Effector CD8-positive, alpha-beta T cell (primary cell): ENCODE measurements around the gene ADH5.
"Not testable (repeated sequence)": the region's sequence is repeated elsewhere in the genome, so short reads cannot be mapped to it uniquely, and the experiment has no call there.

Source experiments
- DNase-seq: peaks from one replicate; lab custom pipeline; 2025; lab: John Stamatoyannopoulos, UW

Gene ADH5

GRCh38 chr4:99084595-99084994 is 4.0 kb downstream of the ADH5 start:
- DNase-seq = no peak

- no peak for DNase-seq
Measured at GRCh38 chr4:99082192-99082591, 6.4 kb downstream of the ADH5 start.

- DNase-seq = not testable (repeated sequence)
Measured at GRCh38 chr4:99080869-99081268, 7.7 kb downstream of the ADH5 start.

- no peak for DNase-seq
Measured at GRCh38 chr4:99079625-99080295, 8.8 kb downstream of the ADH5 start.

- no peak for DNase-seq
Measured at GRCh38 chr4:99078931-99079624, 9.5 kb downstream of the ADH5 start.

- DNase-seq = no peak
Measured at GRCh38 chr4:99078336-99078735, 10.3 kb downstream of the ADH5 start.

GRCh38 chr4:99077177-99077576 is 11.4 kb downstream of the ADH5 start:
- no peak for DNase-seq

GRCh38 chr4:99076292-99076976 is 12.2 kb downstream of the ADH5 start:
- no peak for DNase-seq

- DNase-seq = no peak
Measured at GRCh38 chr4:99074816-99075215, 13.8 kb downstream of the ADH5 start.

- no peak for DNase-seq
Measured at GRCh38 chr4:99071159-99071558, 17.4 kb downstream of the ADH5 start.

- no peak for DNase-seq
Measured at GRCh38 chr4:99067617-99068016, 21.0 kb downstream of the ADH5 start.

- not testable (repeated sequence) for DNase-seq
Measured at GRCh38 chr4:99065521-99065920, 23.1 kb downstream of the ADH5 start.

GRCh38 chr4:99062120-99062519 is 26.5 kb downstream of the ADH5 start:
- DNase-seq = no peak

- no peak for DNase-seq
Measured at GRCh38 chr4:99061048-99061700, 27.4 kb downstream of the ADH5 start.

- DNase-seq = no peak
Measured at GRCh38 chr4:99059550-99059949, 29.0 kb downstream of the ADH5 start.

GRCh38 chr4:99058228-99058627 is 30.4 kb downstream of the ADH5 start:
- DNase-seq = no peak

- DNase-seq = no peak
Measured at GRCh38 chr4:99054428-99054994, 34.1 kb downstream of the ADH5 start.

GRCh38 chr4:99052902-99053301 is 35.7 kb downstream of the ADH5 start:
- DNase-seq = no peak

- DNase-seq = no peak
Measured at GRCh38 chr4:99047710-99048109, 40.9 kb downstream of the ADH5 start.

- no peak for DNase-seq
Measured at GRCh38 chr4:99043346-99043745, 45.2 kb downstream of the ADH5 start.

GRCh38 chr4:99038213-99038612 is 50.4 kb downstream of the ADH5 start:
- DNase-seq = no peak

GRCh38 chr4:99033956-99034355 is 54.6 kb downstream of the ADH5 start:
- no peak for DNase-seq
